ENCODE measurements around the gene GALNT4.
A peak's percentile ranks its signal among the peaks of the same experiment; 100 is the strongest.

GALNT4 gene

DNA sequence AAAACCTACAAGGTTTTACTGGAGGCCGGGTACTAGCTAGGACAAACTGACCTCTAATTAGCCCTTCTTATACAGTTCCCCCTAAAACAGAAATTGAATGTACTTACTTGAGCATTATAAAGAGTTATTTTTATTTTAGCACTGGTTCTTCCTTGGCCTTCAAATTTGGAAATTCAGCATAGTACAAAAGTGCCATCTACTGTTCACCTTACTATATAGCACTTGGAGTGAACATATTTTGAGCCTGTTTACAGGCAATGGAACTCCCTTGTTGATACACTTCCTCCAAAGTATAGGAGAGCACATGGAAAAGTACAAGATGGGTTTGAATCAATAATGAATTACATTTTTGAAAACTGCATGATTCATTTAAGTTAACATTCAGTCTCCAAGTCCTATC, 5.1 kb upstream of the GALNT4 start:
- DNase-seq (ENCODE audit: low spot score) = peak; percentile 55

GRCh38 chr12:89528434-89528833, 3.8 kb upstream of the GALNT4 start:
- DNase-seq (ENCODE audit: low spot score) = no peak

DNA sequence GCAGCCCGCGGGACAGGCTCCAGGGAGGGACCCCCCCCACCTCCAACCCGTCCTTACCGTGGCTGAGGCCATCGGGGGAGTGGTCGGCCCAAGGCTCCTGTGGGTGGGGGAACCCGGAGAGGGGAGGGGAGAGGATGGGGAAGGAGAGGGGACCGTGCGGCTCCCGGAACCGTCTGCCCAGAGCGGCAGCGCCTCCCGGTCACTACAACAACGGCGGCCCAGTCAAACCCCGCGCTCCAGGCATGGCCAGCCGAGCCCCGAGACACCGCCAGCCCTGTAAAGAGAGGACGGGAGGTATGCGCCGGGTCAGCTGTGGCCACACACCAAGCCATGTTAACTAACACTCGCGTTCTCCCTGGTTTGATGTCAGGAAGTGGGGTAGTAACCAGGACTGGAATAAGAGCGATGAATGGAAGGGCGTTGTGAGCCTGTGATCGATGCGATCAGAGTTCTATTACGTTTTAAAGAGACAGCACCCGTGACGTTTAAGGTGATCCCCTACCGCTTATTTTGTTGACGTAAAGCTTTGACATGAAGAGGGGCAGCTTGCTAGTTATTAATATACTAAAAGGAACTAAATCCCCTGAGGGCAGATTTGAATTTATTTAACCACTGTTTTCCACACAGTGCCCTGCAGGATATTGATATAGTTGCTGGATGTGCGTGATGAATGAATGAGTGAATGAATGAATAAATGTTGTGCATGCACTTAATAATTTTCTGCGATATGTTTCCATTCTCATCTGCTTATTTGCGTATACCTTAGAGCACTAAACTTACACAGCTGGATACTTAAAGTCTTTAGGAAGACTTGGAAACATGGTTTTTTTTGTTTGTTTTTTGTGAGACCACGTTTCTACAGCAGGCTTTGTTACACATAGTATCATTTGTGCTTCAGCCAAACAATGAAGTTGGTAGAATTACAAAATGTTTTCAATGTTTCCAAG, 1.5 kb upstream of the GALNT4 start, which contains the start of gene POC1B:
POC1B (minus strand) TSS at position 224 of the 947 bp plus-strand sequence; CDS start at position 72, 152 bp downstream.
- DNase-seq (ENCODE audit: low spot score) = peak; percentile 74

DNA sequence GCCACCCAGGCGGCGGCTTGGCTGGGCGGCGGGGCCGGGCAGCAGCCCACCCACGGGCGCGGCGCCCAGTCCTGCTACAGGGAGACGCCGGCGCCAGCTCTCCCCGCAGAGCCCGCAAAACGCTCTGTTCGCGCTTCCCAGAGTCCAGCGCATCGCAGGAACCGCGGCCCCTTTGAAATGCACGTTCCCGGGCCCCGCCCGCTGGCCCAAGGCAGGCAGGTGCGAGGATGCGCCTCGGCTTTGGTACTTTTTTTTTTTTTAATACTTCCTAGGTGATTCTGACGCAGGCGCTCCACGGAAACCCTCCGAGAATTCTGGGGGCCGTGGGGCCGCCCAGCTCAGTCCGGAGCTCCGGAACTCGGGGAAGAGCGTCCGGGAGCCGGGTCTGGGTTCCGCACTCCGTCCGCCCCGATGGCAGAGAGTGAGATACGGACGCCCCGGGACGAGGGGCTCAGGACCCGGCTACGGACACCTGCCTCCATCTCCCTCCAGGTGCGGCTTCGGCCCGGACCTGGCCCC, 768 bp upstream of the GALNT4 start:
- DNase-seq (ENCODE audit: low spot score) = peak; percentile 32

GRCh38 chr12:89523843-89524540, 604 bp downstream of the GALNT4 start:
- DNase-seq (ENCODE audit: low spot score) = no peak

GRCh38 chr12:89523393-89523792, 1.2 kb downstream of the GALNT4 start:
- DNase-seq (ENCODE audit: low spot score) = no peak

- no peak for DNase-seq (ENCODE audit: low spot score)
Observed at GRCh38 chr12:89521364-89522223, 3.0 kb downstream of the GALNT4 start.

DNA sequence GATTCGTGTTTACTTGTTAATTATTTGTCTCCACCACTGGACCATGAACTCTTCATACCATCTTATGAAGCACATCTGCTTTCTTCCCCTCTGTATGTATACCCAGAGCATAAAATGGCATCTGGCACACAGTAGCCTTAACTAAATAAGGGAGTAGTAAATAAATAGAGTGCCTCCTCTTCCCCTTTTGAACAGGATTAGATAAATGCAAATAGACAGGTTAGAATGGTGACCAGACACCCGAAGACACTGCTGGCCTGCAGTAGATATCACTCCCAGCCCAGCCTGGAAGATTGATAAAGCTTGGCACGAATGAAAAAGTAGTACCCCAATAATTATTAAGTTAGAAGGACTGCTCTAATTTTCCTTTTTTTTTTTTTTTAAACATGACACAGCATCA, 6.9 kb downstream of the GALNT4 start:
- DNase-seq (ENCODE audit: low spot score) = no peak

GRCh38 chr12:89516633-89517032, 8.0 kb downstream of the GALNT4 start:
- no peak for DNase-seq (ENCODE audit: low spot score)

DNA sequence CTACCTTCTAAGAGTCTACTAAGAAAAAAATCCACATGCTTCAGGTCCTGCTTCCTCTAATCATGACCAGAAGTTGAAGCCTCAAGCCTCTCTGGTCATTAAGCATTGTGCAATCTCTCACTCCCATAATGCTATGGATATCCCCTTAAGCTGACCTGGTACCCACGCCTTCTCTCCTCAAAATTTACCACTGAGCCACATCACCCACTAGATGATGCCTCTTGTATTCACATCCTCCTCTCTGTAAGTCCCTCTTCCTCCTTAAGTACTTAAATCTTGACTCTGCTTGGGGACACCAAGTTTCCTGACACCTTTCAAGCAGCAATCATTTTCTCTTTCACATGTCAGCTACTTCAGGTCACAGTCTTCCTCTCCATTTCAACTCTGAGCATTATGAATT, 9.8 kb downstream of the GALNT4 start:
- DNase-seq (ENCODE audit: low spot score) = no peak

DNA sequence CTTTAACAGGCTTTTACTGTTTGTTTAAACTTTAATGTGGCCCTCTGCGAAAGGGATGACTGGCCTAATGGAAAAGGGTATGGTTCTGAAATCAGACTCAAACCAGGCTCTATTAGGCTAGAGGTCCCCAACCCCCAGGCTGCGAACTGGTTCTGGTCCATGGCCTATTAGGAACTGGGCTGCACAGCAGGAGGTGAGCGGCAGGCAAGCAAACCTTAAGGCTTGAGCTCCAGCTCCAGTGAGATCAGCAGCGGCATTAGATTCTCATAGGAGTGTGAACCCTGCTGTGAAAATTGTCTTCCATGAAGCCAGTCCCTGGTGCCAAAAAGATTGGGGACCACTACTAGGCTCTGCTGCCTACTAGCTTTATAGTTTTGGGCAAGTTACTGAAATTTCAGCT, 11.1 kb downstream of the GALNT4 start:
- no peak for DNase-seq (ENCODE audit: low spot score)

DNA sequence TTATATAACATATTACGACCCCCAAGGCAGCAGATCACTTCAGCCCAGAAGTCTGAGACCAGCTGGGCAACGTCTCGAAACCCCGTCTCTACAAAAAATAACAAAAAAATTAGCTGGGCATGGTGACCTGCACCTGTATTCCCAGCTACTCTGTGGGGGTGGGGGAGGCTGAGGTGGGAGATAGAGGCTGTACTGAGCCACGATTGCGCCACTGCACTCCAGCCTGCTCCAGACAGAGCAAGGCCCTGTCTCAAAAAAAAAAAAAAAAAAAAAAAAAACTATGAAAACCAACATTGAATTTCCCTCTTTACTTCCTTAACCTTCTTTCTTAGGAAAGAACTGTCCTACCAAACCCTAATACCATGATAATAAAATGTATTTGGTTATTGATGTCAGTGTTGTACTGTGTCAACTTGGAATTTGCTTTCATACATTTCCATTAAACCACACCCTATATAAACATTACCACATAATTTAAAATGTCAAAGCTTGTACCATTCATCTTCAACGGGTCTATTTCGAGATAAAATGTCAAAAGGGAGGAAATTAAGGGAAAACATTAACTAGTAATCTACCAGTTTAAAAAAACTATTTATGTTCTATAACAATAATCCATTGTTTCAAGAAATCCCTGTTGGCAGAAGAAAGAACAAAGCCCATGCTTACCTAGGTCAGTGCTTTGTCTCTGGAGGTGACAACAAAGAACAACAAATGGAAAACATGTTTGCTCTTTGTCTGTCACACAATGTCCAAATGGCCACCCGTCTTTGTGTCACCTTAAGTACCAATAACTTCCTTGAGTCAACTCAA, 17.4 kb downstream of the GALNT4 start:
- no peak for DNase-seq (ENCODE audit: low spot score)

DNA sequence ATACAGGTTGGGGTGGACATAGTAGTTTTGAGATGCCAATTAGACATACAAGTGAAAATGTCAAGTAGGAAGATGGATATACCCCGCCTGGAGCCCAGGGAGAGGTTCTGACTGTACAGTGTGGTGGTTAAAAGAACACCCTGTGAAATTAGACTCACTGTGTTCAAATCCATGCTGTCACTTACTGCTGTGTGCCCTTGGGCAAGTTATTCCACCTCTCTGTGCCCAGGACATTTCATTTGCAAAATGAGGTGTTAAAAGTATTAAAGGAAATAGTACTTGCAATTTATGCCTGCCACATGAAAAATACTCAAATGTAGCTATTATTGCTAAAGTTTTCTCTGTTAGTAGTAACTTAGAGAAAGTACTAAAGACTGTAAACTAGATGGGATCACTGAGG, 18.5 kb downstream of the GALNT4 start:
- no peak for DNase-seq (ENCODE audit: low spot score)

- no peak for DNase-seq (ENCODE audit: low spot score)
Observed at GRCh38 chr12:89504560-89505346, 19.8 kb downstream of the GALNT4 start.

GRCh38 chr12:89501793-89502192, 22.8 kb downstream of the GALNT4 start:
- DNase-seq (ENCODE audit: low spot score) = no peak

GRCh38 chr12:89499857-89500256, 24.7 kb downstream of the GALNT4 start:
- DNase-seq (ENCODE audit: low spot score) = no peak

GRCh38 chr12:89497467-89497866, 27.1 kb downstream of the GALNT4 start:
- DNase-seq (ENCODE audit: low spot score) = no peak

GRCh38 chr12:89497005-89497404, 27.6 kb downstream of the GALNT4 start:
- DNase-seq (ENCODE audit: low spot score) = no peak

GRCh38 chr12:89494411-89495231, 30.0 kb downstream of the GALNT4 start:
- DNase-seq (ENCODE audit: low spot score) = peak; percentile 6
